Testis (tissue), 3 donors: ENCODE measurements around the gene LSS. TPM values are rescaled to one million over a fixed set of nuclear protein-coding genes. Genes with fewer than 3 reads are reported as not detected.

ENCODE experiments used
- DNase-seq: peaks from one replicate; pipeline ENCODE4 v3.0.0-alpha.2; 2019
- H3K27ac ChIP-seq, 2 donors: fragments of 200-600 bp; sonication (generic); one replicate each; pipeline ENCODE4 v1.5.1; 2019
- H3K27me3 ChIP-seq: fragments of 200-600 bp; sonication (generic); one replicate; pipeline ENCODE4 v1.5.1; 2019
- H3K36me3 ChIP-seq: fragments of 200-600 bp; sonication (generic); one replicate; pipeline ENCODE4 v1.5.1; 2017; ENCODE audit warnings: low read depth; ENCODE audit errors: missing control alignments
- H3K4me1 ChIP-seq: fragments of 200-600 bp; sonication (generic); one replicate; pipeline ENCODE4 v1.5.1; 2019
- H3K4me3 ChIP-seq, 2 donors: fragments of 200-600 bp; sonication (generic); one replicate each; pipeline ENCODE4 v1.5.1; 2017 to 2019
- H3K9me3 ChIP-seq: fragments of 200-600 bp; sonication (generic); one replicate; pipeline ENCODE4 v1.5.1; 2017
- POLR2A ChIP-seq: fragments of 450-650 bp; IDR thresholded peaks from one replicate; pipeline ENCODE4 v1.6.1; 2017; ENCODE audit warnings: antibody characterized with exemption, mild to moderate bottlenecking, moderate library complexity
- WGBS, 2 donors: methylation state at CpG; one replicate each; pipeline ENCODE4 v1.1.5; 2018; 5-methylcytosine and 5-hydroxymethylcytosine counted together
- intact Hi-C: fragments of 100-400 bp; cut with DNase I; formaldehyde crosslinking; loops from one replicate; pipeline ENCODE4 v1.15.1; 2023; ENCODE audit warnings: low total_unique reads
- polyA plus RNA-seq: library from polyadenylated mRNA; stranded (reverse); fragments of 350-450 nt; fragmentation: Illumina TruSeq; extraction: RNeasy Lipid Tissue Mini Kit (QIAGEN cat#74804); gene quantifications from one replicate; pipeline ENCODE4 v1.2.3, GENCODE V29; 2014; ENCODE audit warnings: low read depth, low replicate concordance; ENCODE audit not compliant: insufficient read depth
- total RNA-seq, 2 donors: library from RNA; depleted of rRNA; stranded (reverse); fragments of >200 nt; gene quantifications; one replicate each; pipeline ENCODE4 v1.2.3, GENCODE V29; 2016
- TF ChIP-seq, protein P1 (sequence below), 3 experiments: fragments of 450-650 bp in 2 of 3; fragments of 200-600 bp in 1 of 3; sonication (generic) in 1 of 3; IDR thresholded peaks; one replicate each; pipeline ENCODE4 v1.5.1; 2016 to 2019; ENCODE audit warnings: antibody characterized with exemption in 3 of 3, mild to moderate bottlenecking in 2 of 3, moderate library complexity in 1 of 3

LSS gene
- total and polyA plus RNA-seq, 3 donors from 2014 or later, result 35.6 to 152 (median 126) TPM

DNA sequence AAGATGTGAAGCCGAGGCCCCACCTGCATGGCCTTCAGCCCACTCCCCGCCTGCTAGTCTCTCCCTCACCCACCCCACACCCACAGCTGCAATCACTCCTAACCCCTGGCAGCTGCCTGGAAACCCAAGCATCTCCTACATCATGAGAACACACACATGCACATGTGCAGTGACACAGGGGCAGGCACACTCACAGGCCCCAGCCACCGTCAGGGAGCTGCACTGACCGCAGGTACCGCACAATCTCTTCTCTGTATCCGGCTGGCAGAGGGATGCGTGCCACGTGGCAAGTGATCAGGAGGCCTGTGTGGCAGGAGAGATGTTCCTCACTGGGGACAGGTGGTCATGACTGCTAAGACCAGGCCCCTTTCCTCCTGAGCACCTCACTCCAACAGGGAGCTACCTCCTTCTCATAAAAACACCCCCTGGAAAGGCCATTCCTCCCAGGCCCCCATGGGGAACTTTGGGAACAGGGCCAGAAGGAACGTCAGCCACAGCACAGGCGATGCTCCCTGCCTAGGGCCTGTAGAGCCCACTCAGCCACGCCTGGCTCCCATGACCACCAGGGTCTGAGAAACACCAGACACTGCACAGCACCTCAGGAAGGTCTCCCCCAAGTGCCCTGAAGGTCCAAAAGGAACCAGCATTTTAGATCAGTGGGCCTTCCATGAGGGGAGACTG lies 6.0 kb downstream of the LSS start:
- H3K36me3 ChIP-seq, result no peaks in the 10 kb centered on the region
- intact Hi-C loops, result no loop called here
- TF ChIP-seq POLR2A, result no peak
- TF ChIP-seq, protein P1, sequence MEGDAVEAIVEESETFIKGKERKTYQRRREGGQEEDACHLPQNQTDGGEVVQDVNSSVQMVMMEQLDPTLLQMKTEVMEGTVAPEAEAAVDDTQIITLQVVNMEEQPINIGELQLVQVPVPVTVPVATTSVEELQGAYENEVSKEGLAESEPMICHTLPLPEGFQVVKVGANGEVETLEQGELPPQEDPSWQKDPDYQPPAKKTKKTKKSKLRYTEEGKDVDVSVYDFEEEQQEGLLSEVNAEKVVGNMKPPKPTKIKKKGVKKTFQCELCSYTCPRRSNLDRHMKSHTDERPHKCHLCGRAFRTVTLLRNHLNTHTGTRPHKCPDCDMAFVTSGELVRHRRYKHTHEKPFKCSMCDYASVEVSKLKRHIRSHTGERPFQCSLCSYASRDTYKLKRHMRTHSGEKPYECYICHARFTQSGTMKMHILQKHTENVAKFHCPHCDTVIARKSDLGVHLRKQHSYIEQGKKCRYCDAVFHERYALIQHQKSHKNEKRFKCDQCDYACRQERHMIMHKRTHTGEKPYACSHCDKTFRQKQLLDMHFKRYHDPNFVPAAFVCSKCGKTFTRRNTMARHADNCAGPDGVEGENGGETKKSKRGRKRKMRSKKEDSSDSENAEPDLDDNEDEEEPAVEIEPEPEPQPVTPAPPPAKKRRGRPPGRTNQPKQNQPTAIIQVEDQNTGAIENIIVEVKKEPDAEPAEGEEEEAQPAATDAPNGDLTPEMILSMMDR (IDR thresholded peaks at IDR 0.05), result no peak
- H3K4me3 ChIP-seq, result no peak overlapping the region
- DNase-seq, result peak; percentile 10
- H3K27ac ChIP-seq, result no peak overlapping the region
- no peaks in the 10 kb centered on the region for H3K27me3 ChIP-seq
- H3K9me3 ChIP-seq, result no peaks in the 10 kb centered on the region
- H3K4me1 ChIP-seq, result peaks cover 16% of the 10 kb centered on the region
- 79% methylated on average over 11 of the region's 11 CpGs; no CpG with 5 or more reads in 1 of the 2 donors for whole genome bisulfite sequencing, 2 donors

DNA sequence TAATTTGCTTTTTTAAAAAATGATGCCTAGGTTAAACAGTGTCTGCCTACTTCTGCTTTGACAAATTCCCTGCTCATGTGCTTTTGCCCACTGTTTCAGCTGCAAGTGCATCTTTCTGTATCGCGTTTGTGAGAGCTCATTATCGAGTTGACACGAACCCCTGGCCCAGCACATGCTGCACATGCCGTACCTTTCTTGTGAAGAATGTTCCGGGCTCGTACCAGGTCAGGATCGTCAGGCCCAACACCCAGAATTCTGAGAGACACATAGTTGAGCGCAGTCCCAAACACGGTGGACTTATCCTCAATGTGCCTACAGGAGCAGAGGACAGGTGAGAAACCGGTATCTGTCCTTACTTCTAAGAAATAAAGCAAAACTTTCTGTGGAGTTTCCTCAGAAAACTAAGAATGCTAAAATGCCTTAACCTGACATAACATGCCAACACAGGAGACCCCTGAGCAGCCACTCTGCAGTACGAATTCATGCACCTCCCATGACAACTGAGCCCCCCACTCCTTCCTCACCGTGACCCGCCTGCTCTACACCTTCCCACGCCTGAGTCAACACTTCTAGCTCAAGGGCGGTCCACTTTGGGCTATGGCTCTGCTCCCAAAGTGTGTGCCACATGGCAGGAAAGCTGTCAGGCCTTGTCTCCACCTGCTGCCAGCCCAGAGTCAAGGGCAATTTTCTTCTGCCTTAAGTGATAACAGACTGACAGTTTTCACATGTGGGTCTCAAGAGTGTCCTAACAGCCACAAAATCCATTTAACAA lies 6.7 kb downstream of the LSS start:
- Histone ChIP-seq H3K9me3 (no peaks in the 10 kb centered on the region), H3K27me3 (no peaks in the 10 kb centered on the region), H3K36me3 (no peaks in the 10 kb centered on the region), H3K27ac (no peak overlapping the region), H3K4me1 (peaks cover 9% of the 10 kb centered on the region), H3K4me3 (no peak overlapping the region)
- no peak for TF ChIP-seq POLR2A
- TF ChIP-seq, protein P1 (IDR thresholded peaks at IDR 0.05), result no peak
- peak; percentile 7 for DNase-seq
- 84 to 88% methylated on average over 16 of the region's 16 CpGs for WGBS, 2 donors
- intact Hi-C loops, result no loop called here

DNA sequence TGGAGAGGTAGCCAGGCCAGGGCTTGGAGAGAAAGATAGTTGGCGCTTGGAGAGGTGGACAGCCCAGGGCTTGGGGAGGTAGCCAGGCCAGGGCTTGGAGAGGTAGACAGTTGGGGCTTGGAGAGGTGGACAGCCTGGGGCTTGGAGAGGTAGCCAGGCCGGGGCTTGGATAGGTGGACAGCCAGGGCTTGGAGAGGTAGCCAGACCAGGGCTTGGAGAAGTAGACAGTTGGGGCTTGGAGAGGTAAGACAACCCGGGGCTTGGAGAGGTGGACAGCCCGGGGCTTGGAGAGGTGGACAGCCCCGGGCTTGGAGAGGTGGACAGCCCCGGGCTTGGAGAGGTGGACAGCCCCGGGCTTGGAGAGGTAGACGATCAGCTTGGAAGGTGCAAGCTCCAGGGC lies 7.7 kb downstream of the LSS start:
- TF ChIP-seq, protein P1 (IDR thresholded peaks at IDR 0.05), result no peak
- TF ChIP-seq POLR2A, result no peak
- intact Hi-C loops, result no loop called here
- peak; percentile 2 for DNase-seq
- Histone ChIP-seq H3K9me3 (no peaks in the 10 kb centered on the region), H3K36me3 (no peaks in the 10 kb centered on the region), H3K4me3 (no peak overlapping the region), H3K27me3 (no peaks in the 10 kb centered on the region), H3K27ac (no peak overlapping the region), H3K4me1 (peaks cover under 1% of the 10 kb centered on the region)
- WGBS, 2 donors, result 87 to 97% methylated on average over 8 of the region's 8 CpGs

DNA sequence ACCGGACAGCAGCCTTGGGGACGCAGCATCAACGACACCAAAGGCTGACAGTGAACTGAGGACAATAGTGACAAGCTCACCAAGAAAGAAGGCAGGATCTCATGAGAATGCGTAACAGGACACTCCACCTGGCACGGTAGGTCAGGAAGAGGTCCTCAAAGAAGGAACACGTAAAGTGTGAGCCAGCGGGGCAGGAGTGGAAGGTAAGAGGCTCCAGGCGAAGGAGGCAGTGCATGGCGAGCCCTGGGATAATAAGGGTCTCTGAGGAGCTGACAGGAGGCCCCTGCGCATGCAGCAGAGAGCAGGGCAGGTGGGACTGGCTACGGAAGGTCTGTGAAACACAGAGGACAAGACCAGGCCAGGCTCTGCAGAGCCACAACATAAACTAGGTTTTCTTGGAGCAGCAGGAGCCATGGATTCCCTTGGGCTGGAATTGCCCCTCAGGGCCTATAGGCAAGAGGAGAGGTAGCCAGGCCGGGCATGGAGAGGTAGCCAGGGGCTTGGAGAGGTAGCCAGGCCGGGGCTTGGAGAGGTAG lies 8.2 kb downstream of the LSS start:
- Histone ChIP-seq H3K27ac (no peak overlapping the region), H3K36me3 (no peaks in the 10 kb centered on the region), H3K9me3 (no peaks in the 10 kb centered on the region), H3K27me3 (no peaks in the 10 kb centered on the region), H3K4me1 (no peaks in the 10 kb centered on the region), H3K4me3 (no peak overlapping the region)
- DNase-seq, result peak; percentile 12
- TF ChIP-seq, protein P1 (IDR thresholded peaks at IDR 0.05), result no peak
- TF ChIP-seq POLR2A, result no peak
- WGBS, 2 donors, result 94 to 96% methylated on average over 13 of the region's 13 CpGs
- intact Hi-C loops, result no loop called here
